WTC11 (cell line): Measurements from ENCODE around the gene TMTC2.

Source experiments
- CREM ChIP-seq: sonication (generic); formaldehyde crosslinking; IDR thresholded peaks from 2 replicates; pipeline ENCODE4 v1.8.1; 2022; ENCODE audit warnings: mild to moderate bottlenecking, missing genetic modification reagents, moderate library complexity
- ELF4 ChIP-seq: sonication (generic); formaldehyde crosslinking; IDR thresholded peaks from 2 replicates; pipeline ENCODE4 v1.8.1; 2022; ENCODE audit warnings: low read depth, mild to moderate bottlenecking, moderate library complexity, missing genetic modification reagents
- GABPB1 ChIP-seq: sonication (generic); formaldehyde crosslinking; IDR thresholded peaks from 2 replicates; pipeline ENCODE4 v1.8.1; 2023; ENCODE audit warnings: mild to moderate bottlenecking, missing genetic modification reagents
- MYBL2 ChIP-seq: sonication (generic); formaldehyde crosslinking; IDR thresholded peaks from 2 replicates; pipeline ENCODE4 v1.8.1; 2023; ENCODE audit warnings: mild to moderate bottlenecking, moderate library complexity, missing genetic modification reagents
- NFYB ChIP-seq: sonication (generic); formaldehyde crosslinking; conservative IDR thresholded peaks from 2 replicates; pipeline ENCODE4 v1.8.0; 2022; ENCODE audit warnings: low read depth, missing genetic modification reagents
- OVOL2 ChIP-seq: fragments of 250-450 bp; sonication (Bioruptor Pico); IDR thresholded peaks from 2 replicates; pipeline ENCODE4 v1.9.0; 2021; ENCODE audit warnings: mild to moderate bottlenecking, borderline replicate concordance
- TEAD1 ChIP-seq: sonication (generic); formaldehyde crosslinking; IDR thresholded peaks from 2 replicates; pipeline ENCODE4 v1.8.0; 2022; ENCODE audit warnings: mild to moderate bottlenecking, missing genetic modification reagents
- ZNF423 ChIP-seq: fragments of 250-450 bp; sonication (Bioruptor Pico); IDR thresholded peaks from 2 replicates; pipeline ENCODE4 v2.1.2; 2022; ENCODE audit warnings: mild to moderate bottlenecking, moderate library complexity
- TF ChIP-seq, protein P1 (sequence below): fragments of 200-600 bp; IDR thresholded peaks from 2 replicates; pipeline ENCODE4 v1.8.0; 2022; ENCODE audit warnings: antibody characterized with exemption
- TF ChIP-seq, protein P2 (sequence below): sonication (generic); formaldehyde crosslinking; conservative IDR thresholded peaks from 2 replicates; pipeline ENCODE4 v1.8.1; 2023; ENCODE audit warnings: mild to moderate bottlenecking, low read depth, missing genetic modification reagents, moderate library complexity
- TF ChIP-seq, protein P3 (sequence below): sonication (generic); formaldehyde crosslinking; IDR thresholded peaks from 2 replicates; pipeline ENCODE4 v1.8.0; 2022; ENCODE audit warnings: mild to moderate bottlenecking, missing genetic modification reagents
- TF ChIP-seq, protein P4 (sequence below): sonication (generic); formaldehyde crosslinking; IDR thresholded peaks from 2 replicates; pipeline ENCODE4 v1.8.1; 2022; ENCODE audit warnings: low read depth, mild to moderate bottlenecking, moderate library complexity, missing genetic modification reagents, borderline replicate concordance

DNA sequence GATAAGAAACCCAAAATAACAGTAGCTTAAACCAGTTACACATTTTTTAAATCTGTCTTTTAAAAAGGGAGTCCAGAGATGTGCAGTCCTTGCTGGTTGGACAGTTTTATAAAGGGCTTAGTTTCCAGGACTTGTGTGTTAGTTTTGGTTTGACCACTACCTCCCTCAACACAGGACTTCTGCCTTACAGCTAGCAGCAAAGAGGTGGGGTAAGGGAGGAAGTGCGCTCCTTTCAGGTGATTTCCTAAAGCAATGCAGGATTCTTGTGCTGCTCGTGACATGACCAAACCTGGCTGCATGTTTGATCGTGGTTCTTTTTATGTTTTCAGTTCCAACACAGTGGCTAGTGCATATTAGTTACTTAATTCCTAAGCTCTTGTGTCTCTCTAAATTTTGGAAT, 266.2 kb downstream of the TMTC2 start:
- TF ChIP-seq, protein P1, sequence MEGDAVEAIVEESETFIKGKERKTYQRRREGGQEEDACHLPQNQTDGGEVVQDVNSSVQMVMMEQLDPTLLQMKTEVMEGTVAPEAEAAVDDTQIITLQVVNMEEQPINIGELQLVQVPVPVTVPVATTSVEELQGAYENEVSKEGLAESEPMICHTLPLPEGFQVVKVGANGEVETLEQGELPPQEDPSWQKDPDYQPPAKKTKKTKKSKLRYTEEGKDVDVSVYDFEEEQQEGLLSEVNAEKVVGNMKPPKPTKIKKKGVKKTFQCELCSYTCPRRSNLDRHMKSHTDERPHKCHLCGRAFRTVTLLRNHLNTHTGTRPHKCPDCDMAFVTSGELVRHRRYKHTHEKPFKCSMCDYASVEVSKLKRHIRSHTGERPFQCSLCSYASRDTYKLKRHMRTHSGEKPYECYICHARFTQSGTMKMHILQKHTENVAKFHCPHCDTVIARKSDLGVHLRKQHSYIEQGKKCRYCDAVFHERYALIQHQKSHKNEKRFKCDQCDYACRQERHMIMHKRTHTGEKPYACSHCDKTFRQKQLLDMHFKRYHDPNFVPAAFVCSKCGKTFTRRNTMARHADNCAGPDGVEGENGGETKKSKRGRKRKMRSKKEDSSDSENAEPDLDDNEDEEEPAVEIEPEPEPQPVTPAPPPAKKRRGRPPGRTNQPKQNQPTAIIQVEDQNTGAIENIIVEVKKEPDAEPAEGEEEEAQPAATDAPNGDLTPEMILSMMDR: no peak
- no peak for TF ChIP-seq ELF4 (CRISPR knock-in tag)
- TF ChIP-seq, protein P2, sequence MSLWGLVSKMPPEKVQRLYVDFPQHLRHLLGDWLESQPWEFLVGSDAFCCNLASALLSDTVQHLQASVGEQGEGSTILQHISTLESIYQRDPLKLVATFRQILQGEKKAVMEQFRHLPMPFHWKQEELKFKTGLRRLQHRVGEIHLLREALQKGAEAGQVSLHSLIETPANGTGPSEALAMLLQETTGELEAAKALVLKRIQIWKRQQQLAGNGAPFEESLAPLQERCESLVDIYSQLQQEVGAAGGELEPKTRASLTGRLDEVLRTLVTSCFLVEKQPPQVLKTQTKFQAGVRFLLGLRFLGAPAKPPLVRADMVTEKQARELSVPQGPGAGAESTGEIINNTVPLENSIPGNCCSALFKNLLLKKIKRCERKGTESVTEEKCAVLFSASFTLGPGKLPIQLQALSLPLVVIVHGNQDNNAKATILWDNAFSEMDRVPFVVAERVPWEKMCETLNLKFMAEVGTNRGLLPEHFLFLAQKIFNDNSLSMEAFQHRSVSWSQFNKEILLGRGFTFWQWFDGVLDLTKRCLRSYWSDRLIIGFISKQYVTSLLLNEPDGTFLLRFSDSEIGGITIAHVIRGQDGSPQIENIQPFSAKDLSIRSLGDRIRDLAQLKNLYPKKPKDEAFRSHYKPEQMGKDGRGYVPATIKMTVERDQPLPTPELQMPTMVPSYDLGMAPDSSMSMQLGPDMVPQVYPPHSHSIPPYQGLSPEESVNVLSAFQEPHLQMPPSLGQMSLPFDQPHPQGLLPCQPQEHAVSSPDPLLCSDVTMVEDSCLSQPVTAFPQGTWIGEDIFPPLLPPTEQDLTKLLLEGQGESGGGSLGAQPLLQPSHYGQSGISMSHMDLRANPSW (CRISPR knock-in tag): no peak
- no peak for TF ChIP-seq MYBL2 (CRISPR knock-in tag)
- no peak for TF ChIP-seq CREM (CRISPR knock-in tag)
- TF ChIP-seq, protein P3, sequence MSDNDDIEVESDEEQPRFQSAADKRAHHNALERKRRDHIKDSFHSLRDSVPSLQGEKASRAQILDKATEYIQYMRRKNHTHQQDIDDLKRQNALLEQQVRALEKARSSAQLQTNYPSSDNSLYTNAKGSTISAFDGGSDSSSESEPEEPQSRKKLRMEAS (CRISPR knock-in tag): no peak
- TF ChIP-seq ZNF423 (CRISPR knock-in tag): no peak
- TF ChIP-seq, protein P4, sequence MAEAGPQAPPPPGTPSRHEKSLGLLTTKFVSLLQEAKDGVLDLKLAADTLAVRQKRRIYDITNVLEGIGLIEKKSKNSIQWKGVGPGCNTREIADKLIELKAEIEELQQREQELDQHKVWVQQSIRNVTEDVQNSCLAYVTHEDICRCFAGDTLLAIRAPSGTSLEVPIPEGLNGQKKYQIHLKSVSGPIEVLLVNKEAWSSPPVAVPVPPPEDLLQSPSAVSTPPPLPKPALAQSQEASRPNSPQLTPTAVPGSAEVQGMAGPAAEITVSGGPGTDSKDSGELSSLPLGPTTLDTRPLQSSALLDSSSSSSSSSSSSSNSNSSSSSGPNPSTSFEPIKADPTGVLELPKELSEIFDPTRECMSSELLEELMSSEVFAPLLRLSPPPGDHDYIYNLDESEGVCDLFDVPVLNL (CRISPR knock-in tag): no peak
- TF ChIP-seq TEAD1: no peak
- TF ChIP-seq OVOL2 (CRISPR knock-in tag): no peak
- no peak for TF ChIP-seq GABPB1 (CRISPR knock-in tag)
- no peak for TF ChIP-seq NFYB (CRISPR knock-in tag)
